ENCODE data around the gene SLC35F1.
"Not testable (repeated sequence)": the region's sequence is repeated elsewhere in the genome, so short reads cannot be mapped to it uniquely, and the experiment has no call there.

The SLC35F1 gene

DNA sequence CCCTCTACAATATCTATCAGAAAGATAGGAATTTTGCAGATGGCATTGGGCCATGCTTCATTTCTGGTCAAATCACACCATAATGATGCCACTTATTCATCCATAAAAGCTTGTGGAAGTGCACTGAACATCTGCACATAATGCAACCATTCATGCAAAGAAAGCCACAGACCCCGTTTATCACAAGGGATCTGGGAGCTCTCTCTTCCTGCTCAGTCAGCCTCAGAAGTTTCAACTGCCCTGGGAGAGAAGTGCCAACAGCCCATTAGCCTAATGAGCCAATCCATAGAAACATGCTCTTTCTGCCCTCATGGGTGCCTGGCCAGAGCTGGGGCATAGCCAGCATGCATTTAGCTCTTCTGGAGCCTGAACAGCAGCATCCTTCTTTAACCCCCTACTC, 85.8 kb downstream of the SLC35F1 start:
- no peak overlapping the region for H3K4me3 ChIP-seq (ENCODE audit: control insufficient read depth, low read depth, low read length)
- no peak for DNase-seq (ENCODE audit: low read depth)
- TF ChIP-seq, protein P1, sequence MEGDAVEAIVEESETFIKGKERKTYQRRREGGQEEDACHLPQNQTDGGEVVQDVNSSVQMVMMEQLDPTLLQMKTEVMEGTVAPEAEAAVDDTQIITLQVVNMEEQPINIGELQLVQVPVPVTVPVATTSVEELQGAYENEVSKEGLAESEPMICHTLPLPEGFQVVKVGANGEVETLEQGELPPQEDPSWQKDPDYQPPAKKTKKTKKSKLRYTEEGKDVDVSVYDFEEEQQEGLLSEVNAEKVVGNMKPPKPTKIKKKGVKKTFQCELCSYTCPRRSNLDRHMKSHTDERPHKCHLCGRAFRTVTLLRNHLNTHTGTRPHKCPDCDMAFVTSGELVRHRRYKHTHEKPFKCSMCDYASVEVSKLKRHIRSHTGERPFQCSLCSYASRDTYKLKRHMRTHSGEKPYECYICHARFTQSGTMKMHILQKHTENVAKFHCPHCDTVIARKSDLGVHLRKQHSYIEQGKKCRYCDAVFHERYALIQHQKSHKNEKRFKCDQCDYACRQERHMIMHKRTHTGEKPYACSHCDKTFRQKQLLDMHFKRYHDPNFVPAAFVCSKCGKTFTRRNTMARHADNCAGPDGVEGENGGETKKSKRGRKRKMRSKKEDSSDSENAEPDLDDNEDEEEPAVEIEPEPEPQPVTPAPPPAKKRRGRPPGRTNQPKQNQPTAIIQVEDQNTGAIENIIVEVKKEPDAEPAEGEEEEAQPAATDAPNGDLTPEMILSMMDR (conservative IDR thresholded peaks at IDR 0.05; ENCODE audit: control insufficient read depth, insufficient read depth, low read depth, low read length), result no peak

DNA sequence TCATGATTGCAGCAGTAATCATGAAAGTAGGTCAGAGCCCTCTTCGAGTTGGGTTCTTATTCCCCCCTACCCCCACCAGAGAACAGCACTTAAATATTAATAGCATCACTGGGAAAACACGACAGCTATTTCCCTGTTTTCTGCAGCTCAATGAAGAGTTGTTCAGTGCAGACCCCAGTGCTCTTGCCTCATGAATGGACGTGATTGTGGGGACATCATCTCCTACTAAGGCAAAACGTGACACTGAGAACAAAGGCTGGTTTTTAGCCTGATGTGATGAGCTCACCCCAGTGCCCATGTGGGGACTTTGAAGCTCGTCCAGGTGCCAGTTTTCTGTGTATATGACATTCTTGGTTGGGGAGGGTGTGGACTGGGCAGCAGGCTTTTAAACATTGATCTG, 105.9 kb downstream of the SLC35F1 start:
- TF ChIP-seq, protein P1 (conservative IDR thresholded peaks at IDR 0.05; ENCODE audit: control insufficient read depth, insufficient read depth, low read depth, low read length), result no peak
- DNase-seq (ENCODE audit: low read depth), result no peak
- H3K4me3 ChIP-seq (ENCODE audit: control insufficient read depth, low read depth, low read length), result no peak overlapping the region

DNA sequence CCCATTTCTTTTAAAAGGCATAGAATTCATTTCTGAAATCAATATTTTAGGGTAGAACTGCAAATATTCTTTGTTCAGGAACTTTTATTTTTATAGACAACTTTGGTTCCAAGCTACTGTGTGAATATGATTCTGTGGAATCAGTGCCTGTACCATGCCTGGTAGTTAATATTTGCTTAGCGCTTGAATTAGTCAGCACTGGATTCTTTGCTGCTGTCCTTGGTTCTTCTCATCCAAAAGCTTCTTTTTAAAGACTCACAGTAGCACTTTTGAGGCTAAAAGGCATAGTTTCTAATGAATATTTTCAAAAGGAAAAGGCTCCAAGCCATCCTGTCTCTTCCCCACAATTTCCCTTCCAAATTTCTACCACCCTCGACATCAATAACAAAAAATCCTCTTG, 109.5 kb downstream of the SLC35F1 start:
- TF ChIP-seq, protein P1 (conservative IDR thresholded peaks at IDR 0.05; ENCODE audit: control insufficient read depth, insufficient read depth, low read depth, low read length), result no peak
- no peak overlapping the region for H3K4me3 ChIP-seq (ENCODE audit: control insufficient read depth, low read depth, low read length)
- no peak for DNase-seq (ENCODE audit: low read depth)

DNA sequence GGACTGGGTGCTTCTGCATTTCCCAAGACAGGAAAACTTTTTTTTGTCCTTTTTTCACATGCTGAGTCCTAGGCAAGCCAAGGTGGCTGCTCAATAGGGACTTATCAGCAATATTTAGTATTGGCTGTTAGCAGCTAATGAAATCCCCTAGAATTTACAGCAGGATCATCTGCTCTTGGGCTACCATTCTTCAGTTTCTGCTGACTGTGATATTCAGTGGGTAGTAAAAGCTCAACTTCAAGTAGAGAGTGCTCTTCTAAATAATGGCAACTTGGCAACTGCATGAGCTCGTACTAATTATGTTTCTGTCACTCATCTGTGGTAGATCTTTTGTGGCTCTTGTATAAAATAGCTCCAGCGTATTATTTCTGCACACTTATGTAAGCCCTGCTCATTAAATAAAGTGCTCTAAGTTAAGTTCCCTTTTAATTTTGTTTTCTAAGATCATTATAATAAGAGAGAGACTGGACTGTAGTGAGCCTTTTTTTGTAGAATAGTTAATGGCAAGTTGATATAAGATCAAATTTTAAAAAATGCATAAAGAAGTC, 110.3 kb downstream of the SLC35F1 start:
- TF ChIP-seq, protein P1 (conservative IDR thresholded peaks at IDR 0.05; ENCODE audit: control insufficient read depth, insufficient read depth, low read depth, low read length), result no peak
- DNase-seq (ENCODE audit: low read depth), result no peak

GRCh38 chr6:118023771-118024170, 116.7 kb downstream of the SLC35F1 start:
- TF ChIP-seq, protein P1 (conservative IDR thresholded peaks at IDR 0.05; ENCODE audit: control insufficient read depth, insufficient read depth, low read depth, low read length), result no peak

More for the DNA sequence above, 110.3 kb downstream of the SLC35F1 start:
- no peak overlapping the region for H3K4me3 ChIP-seq (ENCODE audit: control insufficient read depth, low read depth, low read length)

DNA sequence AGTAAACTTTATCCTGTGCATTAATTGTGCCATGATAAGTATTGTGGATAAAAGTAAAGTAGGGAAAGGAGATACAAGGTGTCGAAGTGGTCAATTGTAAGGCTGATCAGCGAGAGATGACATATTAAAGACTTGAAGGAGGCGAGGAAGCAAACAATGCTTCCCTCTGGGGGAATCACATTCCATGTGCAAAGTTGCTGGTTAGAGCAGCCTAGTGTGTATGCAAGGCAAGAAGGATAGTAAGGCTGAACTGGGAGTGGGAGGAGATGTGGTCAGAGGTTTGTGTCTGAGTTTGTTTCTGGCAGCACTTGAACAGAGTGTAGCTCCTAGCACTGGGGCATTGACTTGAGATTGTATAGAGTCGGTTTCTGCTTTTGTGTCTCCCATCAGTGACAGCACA, 122.9 kb downstream of the SLC35F1 start:
- H3K4me3 ChIP-seq (ENCODE audit: control insufficient read depth, low read depth, low read length), result no peak overlapping the region
- TF ChIP-seq, protein P1 (conservative IDR thresholded peaks at IDR 0.05; ENCODE audit: control insufficient read depth, insufficient read depth, low read depth, low read length), result no peak
- no peak for DNase-seq (ENCODE audit: low read depth)

More at GRCh38 chr6:118023771-118024170, 116.7 kb downstream of the SLC35F1 start:
- H3K4me3 ChIP-seq (ENCODE audit: control insufficient read depth, low read depth, low read length), result no peak overlapping the region
- no peak for DNase-seq (ENCODE audit: low read depth)

DNA sequence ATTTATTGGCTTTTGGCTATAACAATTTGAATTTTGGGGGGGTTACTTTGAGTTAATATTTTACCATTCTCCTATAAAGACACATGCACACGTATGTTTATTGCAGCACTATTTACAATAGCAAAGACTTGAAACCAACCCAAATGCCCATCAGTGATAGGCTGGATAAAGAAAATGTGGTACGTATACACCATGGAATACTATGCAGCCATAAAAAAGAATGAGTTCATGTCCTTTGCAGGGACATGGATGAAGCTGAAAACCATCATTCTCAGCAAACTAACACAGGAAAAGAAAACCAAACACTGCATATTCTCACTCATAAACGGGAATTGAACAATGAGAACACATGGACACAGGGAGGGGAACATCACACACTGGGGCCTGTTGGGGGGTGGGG, 130.4 kb downstream of the SLC35F1 start:
- DNase-seq (ENCODE audit: low read depth); H3K4me3 ChIP-seq (ENCODE audit: control insufficient read depth, low read depth, low read length): not testable (repeated sequence)

Data from fibroblast of mammary gland (primary cell).